Ishikawa (cell line): ENCODE results near the gene ZNF423.

Experiments used
- CEBPB ChIP-seq: IDR thresholded peaks from 2 replicates; pipeline ENCODE4 v1.6.1; 2012
- CREB1 ChIP-seq: IDR thresholded peaks from 2 replicates; pipeline ENCODE4 v1.6.1; 2012; ENCODE audit warnings: low read depth
- EGR1 ChIP-seq: IDR thresholded peaks from 2 replicates; pipeline ENCODE4 v1.6.1; 2012
- EP300 ChIP-seq: IDR thresholded peaks from 2 replicates; pipeline ENCODE4 v1.6.1; 2012; ENCODE audit warnings: borderline replicate concordance
- FOXM1 ChIP-seq: IDR thresholded peaks from 2 replicates; pipeline ENCODE4 v1.6.1; 2012; ENCODE audit warnings: low read depth, borderline replicate concordance
- MAX ChIP-seq: IDR thresholded peaks from 2 replicates; pipeline ENCODE4 v1.6.1; 2012
- RAD21 ChIP-seq: IDR thresholded peaks from 2 replicates; pipeline ENCODE4 v1.6.1; 2012; ENCODE audit warnings: low read depth
- TCF12 ChIP-seq: IDR thresholded peaks from 2 replicates; pipeline ENCODE4 v1.6.1; 2012; ENCODE audit warnings: low read depth
- TEAD4 ChIP-seq: IDR thresholded peaks from 2 replicates; pipeline ENCODE4 v1.6.1; 2012
- YY1 ChIP-seq: IDR thresholded peaks from 2 replicates; pipeline ENCODE4 v1.6.1; 2012; ENCODE audit warnings: low read depth
- ZBTB7A ChIP-seq: IDR thresholded peaks from 2 replicates; pipeline ENCODE4 v1.6.1; 2012; ENCODE audit warnings: low read depth
- TF ChIP-seq, protein P1 (sequence below): IDR thresholded peaks from 2 replicates; pipeline ENCODE4 v1.6.1; 2012; ENCODE audit warnings: low read depth, mild to moderate bottlenecking
- TF ChIP-seq, protein P2 (sequence below): IDR thresholded peaks from 2 replicates; pipeline ENCODE4 v1.6.1; 2012

- TF ChIP-seq EP300 (no peak), RAD21 (no peak), YY1 (no peak), MAX (no peak), CEBPB (no peak), TEAD4 (no peak), FOXM1 (no peak), TCF12 (no peak), CREB1 (no peak), ZBTB7A (no peak), EGR1 (no peak)
- TF ChIP-seq, protein P1, sequence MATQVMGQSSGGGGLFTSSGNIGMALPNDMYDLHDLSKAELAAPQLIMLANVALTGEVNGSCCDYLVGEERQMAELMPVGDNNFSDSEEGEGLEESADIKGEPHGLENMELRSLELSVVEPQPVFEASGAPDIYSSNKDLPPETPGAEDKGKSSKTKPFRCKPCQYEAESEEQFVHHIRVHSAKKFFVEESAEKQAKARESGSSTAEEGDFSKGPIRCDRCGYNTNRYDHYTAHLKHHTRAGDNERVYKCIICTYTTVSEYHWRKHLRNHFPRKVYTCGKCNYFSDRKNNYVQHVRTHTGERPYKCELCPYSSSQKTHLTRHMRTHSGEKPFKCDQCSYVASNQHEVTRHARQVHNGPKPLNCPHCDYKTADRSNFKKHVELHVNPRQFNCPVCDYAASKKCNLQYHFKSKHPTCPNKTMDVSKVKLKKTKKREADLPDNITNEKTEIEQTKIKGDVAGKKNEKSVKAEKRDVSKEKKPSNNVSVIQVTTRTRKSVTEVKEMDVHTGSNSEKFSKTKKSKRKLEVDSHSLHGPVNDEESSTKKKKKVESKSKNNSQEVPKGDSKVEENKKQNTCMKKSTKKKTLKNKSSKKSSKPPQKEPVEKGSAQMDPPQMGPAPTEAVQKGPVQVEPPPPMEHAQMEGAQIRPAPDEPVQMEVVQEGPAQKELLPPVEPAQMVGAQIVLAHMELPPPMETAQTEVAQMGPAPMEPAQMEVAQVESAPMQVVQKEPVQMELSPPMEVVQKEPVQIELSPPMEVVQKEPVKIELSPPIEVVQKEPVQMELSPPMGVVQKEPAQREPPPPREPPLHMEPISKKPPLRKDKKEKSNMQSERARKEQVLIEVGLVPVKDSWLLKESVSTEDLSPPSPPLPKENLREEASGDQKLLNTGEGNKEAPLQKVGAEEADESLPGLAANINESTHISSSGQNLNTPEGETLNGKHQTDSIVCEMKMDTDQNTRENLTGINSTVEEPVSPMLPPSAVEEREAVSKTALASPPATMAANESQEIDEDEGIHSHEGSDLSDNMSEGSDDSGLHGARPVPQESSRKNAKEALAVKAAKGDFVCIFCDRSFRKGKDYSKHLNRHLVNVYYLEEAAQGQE = no peak
- TF ChIP-seq, protein P2, sequence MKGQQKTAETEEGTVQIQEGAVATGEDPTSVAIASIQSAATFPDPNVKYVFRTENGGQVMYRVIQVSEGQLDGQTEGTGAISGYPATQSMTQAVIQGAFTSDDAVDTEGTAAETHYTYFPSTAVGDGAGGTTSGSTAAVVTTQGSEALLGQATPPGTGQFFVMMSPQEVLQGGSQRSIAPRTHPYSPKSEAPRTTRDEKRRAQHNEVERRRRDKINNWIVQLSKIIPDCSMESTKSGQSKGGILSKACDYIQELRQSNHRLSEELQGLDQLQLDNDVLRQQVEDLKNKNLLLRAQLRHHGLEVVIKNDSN = no peak
Measured at GRCh38 chr16:49452108-49452507, 403.8 kb downstream of the ZNF423 start.
